NCI-H748 (cell line): Measurements from ENCODE around the gene CFAP161.

ENCODE experiments used
- DNase-seq: peaks from one replicate; lab custom pipeline; 2025; ENCODE audit not compliant: unreplicated experiment; lab: John Stamatoyannopoulos, UW

The CFAP161 gene

DNA sequence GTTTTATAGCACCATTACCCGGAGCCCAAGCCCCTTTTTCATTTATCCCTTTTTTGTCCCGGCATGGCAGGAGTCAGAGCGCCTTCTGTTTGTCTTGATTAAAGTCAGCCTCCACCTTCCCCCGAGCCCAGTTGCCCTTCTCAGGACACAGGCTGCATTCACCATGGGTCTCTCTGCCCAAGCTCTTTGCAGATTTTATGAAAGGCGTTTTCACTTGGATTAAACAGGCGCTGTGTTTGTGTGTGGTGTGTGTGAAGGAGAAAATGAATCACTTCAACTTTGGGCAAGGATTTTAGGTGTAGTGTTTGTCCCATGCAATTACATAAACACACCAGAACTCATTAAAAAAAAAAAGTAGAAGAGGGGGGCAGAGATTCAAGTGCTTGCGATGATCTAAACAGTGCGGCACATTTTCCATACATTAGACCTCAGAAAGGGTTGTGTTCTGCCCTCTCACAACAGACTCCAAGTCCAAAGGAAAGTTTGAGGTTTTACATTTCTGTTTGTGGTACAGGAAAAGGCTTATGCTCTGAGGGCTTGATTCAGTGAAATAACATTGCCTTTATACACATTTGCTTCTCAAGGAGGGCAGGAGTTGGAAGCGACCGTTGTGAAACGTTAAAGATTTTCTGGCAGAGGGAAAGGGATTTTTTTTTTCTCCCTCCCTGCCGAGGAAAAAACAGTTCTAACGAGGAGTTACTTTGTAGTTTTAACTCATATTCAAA is 48.1 kb downstream of the CFAP161 start:
- DNase-seq = no peak

DNA sequence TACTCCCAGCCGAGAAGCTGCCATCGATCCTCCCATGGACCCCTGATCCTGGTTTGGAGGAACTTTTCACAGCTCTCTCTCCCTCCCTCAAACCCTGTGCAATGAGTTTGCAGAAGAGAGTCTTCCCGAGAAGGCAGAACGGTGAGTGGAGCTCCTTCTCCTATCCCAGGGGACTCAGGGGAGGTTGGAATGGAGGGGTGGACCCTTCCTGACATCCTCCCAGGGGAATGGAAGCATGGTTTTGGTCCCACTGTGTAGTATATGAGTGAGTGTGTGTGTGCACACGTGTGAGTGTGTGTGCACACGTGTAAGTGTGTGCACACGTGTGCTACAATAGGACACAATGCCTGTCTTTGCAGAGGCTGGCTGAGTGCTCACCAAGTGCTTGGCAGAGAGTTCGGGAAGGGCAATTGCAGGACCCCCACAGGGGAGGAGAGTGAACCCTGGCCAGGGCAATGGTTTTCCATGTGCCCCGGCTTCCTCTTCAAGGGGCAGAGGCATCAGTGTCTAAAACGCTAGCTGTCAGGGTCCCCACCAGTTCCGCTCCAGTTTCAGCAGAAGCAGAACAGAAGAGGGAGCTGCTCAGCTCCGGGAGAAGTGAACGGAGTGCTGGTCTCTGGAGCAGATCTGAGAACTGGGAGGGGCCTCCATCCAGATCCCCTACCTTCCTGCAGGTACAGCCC is 48.8 kb downstream of the CFAP161 start:
- no peak for DNase-seq

DNA sequence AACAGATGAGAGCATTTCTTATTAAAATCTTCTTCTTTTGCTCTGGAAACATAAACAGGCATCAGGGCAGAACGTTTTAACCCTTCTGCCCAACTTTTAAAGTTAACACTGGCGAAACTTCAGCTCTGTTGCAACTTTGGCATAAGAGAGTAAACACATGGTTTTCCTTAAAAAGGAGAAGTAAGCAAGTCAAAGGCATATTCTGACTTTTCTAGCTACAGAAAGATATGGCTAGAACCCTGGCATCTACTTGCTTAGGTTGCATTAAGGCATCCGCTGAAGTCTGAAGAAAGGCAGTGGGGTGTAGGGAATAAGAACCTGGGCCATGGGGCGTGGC is 49.3 kb downstream of the CFAP161 start:
- no peak for DNase-seq

DNA sequence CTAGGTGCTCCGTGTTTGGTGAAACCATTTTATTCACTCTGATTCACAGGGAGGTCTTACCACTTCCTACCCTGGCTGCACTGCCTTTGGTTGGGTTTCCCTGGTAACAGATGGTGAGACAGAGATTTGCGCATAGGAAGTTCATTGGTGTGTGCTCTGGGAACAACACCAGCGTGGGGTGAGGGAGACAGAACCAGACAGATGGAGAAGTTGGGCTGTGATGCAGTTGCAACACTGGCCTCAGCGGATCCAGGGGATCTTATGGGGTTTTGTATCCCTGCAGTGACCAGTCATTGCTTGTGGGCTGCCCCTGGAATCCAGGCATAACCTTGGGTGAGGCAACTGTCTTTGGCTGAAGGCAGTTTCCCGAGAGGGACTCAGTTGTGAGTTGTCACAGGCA is 50.1 kb downstream of the CFAP161 start:
- DNase-seq = no peak

DNA sequence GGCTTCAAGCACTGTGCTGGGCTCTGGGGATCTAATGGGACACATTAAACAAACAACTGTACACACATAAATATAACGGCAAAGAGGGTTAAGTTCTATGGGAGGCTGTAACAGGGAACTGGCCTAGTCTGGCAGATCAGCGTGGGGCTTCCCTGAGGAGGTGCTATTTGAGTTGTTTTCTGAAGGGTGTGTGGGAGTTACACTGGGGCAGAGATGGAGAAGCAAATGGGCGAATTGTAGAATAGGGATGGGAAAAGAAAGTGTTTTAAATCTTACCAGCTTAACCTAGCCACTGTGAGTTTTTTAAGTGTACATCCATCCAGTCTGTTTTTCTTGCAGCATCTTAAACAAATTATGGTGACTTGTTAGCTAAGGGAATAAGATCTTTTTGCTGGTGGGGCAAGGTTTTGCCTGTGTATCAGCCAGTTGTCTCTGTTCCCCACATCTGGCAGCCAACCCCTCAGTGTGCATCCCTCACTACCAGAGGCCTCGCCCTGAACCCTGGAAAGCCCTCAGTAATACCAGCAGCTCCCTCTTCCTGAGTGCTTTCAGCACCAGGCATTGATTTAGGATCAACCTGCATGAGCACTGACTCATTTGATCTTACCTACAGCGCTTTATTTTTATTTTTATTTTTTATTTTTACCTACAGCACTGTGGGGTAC is 51.7 kb downstream of the CFAP161 start:
- no peak for DNase-seq

DNA sequence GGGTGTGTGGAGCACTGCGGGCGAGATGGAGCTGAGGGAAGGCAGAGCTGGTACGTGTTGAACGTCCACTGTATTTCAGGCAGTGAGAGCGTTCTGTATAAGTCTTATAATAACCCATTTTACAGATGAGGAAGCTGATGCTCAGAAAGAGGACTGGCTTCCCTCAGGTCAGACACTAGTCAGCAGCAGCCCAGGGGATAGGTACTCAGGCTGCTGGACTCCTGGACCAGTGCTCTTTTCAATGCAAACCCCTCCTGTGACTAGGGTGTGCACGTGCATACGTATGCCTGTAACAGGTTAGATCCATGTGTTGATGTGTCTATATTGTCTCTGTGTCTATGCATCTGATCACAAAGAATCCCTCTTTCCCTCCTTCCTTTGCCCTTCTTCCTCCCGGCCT is 54.3 kb downstream of the CFAP161 start:
- DNase-seq = no peak

DNA sequence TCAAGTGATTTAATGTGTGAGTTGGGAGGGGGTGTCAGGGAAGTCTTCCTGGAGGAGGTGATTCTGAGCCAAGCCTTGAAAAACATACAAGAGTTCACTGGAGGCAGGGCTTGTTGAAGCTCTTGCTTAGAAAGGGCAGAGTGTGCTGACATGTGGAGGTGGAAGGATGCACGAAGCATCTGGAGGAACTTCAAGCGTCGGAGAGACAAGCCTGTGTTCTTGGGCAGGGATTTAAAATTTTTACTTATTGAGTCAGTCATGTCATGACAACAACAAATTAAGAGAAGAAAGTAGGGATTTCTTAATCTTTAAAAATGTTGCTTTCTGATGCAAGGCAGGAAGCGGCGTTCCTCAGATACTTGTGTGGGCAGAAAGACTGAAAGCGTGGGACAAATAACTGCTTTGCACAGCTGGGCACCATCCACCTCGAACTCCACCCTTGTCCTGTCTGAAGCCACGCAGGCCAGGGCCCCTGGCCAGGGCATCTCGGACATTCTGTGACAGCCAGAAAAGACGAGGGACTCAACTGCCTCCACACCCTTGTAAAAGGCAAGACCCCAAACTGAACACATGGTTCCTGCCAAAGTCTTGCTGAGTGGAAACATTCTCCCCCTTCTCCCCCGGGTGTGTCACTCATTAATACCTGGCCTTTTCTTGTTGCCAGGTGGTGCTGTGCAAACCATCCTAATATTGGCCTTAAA is 55.7 kb downstream of the CFAP161 start:
- DNase-seq = no peak

DNA sequence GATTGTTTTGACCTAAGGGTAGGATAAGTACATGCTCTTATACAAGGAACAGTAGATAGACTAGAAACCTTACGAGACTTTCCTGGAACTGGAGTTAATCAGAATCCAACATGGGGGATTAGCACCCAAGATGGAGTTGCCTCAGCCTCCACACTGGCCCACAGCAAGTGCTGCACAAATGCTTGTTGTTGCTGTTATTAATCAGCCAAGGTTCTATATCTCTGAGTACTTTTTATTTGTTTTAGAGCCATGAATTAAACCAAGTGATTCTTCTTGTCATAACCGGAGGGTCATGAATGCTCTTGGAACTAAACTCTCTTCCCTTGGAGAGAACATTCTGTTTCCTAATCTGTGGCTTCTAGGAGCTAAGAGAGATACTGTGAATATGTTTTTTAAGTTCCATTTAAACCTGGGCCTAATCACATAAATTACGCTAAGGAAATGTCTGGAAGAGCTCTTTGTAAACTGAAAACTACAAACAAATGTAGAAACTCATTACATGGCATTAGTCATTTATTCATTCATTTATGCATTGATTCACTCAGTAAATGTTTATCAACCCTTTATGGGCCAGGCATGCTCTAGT is 56.9 kb downstream of the CFAP161 start:
- DNase-seq = no peak

DNA sequence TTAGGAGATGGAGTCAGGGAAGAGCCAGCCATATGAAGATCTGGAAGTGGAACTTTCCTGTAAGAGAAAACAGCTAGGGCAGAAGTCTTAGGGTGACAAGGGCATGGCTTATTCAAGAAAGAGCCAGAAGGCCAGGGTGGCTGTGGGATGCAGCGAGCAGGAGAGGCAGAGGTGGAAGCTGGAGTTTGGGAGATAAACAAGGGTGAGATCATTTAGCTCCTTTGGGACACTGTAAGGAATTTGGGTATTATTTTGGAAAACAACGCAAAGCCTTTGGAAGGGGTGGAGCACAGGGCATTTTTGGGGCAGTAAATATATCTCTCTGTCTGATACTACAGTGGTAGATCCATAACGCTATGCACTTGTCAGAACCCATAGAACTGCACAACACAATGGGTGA is 57.6 kb downstream of the CFAP161 start:
- DNase-seq = no peak

DNA sequence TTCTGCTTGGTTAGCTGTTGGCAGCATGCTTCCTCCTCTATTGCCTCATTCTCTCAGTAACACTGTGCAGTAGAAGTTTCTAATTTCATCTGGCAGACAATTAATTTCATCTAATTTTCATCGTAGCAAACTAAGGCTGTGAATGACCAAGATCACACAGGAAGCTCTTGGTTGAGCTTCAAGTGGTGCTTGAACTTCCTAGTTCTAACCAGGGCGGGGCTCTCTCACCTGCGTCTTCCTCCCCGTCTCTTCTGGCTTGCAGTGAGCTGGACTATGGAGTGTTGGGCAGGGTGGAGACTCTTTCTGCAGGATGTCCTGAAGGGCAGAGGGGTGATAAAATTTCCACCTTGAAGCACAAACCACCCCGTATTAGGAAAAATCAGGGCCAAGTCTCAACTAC is 60.7 kb downstream of the CFAP161 start:
- DNase-seq = peak; percentile 7

DNA sequence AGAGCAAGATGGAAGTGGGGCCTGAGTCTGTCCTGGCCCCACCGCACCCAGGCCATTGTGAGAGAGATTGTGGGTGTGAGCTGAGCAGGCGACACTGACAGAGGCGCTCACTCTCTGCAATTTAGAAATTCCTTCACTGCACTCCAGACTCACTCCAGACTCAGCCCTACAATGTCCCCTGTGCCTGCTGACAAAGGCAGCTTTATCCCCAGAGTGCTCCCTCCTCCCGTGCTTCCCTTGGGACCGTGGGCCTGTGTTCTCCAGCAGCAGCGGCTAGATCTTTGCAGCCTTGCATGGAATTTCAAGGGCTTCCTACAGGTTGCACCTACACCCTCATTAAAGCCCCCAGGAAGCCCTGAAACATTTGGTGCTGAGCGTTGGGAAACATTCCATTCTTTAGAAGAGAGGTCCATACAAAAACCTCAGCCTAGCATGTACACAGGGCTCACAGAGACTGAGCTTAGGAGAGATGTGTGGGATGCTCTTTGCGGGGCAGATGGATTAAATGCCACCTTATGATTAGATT is 61.3 kb downstream of the CFAP161 start:
- no peak for DNase-seq

DNA sequence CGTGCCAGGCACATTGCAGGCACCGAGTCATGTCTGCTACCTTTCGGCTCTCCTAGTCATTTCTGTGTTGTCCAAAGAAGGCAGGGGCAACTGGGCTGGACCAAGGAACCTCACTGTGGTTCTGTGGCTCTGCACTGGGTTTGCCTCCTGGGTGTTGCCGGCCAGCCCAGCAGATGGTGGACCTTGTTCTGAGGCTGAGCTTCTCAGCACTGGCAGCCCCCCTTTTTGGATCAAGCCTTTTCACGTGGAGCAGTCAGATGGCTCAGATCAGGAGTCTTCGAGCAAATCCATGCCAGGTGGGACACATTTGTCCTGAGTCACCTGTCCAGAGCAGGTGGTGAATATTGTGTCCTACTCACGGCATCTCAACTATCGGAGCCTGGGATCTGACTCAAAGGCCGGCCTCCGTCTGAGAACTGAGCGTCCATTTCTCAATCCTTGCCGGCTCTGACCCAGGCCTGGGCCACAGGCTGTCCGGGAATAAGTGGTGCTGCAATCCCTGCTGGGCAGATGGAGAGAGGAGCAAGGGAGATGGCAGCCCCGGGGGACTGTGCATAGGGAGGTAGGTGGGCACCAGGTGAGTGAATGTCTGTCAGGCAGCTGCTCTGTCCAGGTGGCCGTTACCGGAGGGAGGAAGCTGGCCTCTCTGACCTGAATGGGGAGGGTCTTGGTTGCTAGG is 62.6 kb downstream of the CFAP161 start, which contains the start of gene IL16:
Gene IL16, plus strand, starts transcription at position 304 of the 679 bp plus-strand sequence. CDS start 28,521 bp downstream, outside the sequence.
- DNase-seq = no peak

DNA sequence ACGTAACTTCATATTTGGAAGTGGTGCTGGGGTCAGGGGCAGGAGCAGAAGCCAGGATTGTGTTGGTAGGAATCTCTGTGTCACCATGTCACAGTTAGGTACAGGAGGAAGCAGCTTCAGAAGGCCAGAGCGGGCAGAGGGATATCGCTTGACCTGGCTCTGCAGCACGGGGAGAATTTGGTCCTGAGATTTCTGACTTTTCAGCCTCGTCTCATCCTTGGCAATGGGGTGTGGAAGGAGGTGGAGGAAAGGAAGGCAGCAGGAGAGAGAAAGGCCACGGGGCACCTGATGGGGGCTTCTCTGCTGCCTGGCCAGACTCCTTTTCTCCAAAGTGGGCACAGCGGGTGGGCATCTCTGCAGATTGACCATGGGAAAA is 63.2 kb downstream of the CFAP161 start:
- DNase-seq = no peak

DNA sequence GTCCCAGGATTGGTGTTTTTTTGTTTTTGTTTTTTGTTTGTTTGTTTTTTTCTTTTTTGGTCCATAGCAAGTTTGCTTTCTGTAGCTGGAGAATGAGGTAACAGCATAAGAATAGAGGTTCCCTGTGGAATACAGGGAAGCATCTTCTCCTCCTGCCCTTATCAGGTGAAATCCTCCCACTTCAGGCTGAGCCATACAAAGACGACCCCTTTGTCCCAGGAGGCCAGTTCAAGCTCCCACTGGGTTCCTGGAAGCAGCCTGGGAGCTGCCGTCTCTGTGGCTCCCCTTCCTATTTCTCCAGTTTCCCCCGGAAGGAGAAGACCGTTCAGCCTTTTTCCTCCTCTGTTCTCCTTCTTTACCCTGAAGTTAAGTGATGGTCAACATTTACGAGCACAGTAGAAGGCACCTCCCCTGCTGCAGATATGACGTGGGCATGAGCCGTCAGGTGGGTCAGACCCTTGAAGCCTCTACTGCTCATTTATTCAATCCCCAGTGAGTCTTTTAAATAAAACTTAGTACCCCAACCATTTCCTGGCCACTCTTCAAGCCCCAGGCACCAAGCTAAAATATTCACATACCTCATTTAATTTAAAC is 63.7 kb downstream of the CFAP161 start:
- no peak for DNase-seq
